GM12874 (cell line): Measurements from ENCODE around the gene NME3.

Experiments
- CTCF ChIP-seq: IDR thresholded peaks from 2 replicates; pipeline ENCODE4 v1.5.1; 2011; ENCODE audit warnings: low read depth, mild to moderate bottlenecking, control low read depth, low read length, moderate library complexity; ENCODE audit not compliant: insufficient read depth

NME3 gene

GRCh38 chr16:1768767-1769401 is 2.5 kb downstream of the NME3 start:
- TF ChIP-seq CTCF = no peak

GRCh38 chr16:1768061-1768766 is 3.1 kb downstream of the NME3 start:
- TF ChIP-seq CTCF = no peak

- TF ChIP-seq CTCF = no peak
These were observed 4.0 kb downstream of the NME3 start for GRCh38 chr16:1767116-1767994.

- no peak for TF ChIP-seq CTCF
These were observed 4.6 kb downstream of the NME3 start for GRCh38 chr16:1766701-1767100.

- TF ChIP-seq CTCF = no peak
These were observed 5.1 kb downstream of the NME3 start for GRCh38 chr16:1766231-1766630.

- TF ChIP-seq CTCF = no peak
These were observed 5.5 kb downstream of the NME3 start for GRCh38 chr16:1765826-1766225.

GRCh38 chr16:1764971-1765370 is 6.4 kb downstream of the NME3 start:
- TF ChIP-seq CTCF = no peak
